ENCODE results near the gene INHBE. TPM values are rescaled to one million over a fixed set of nuclear protein-coding genes. Genes with fewer than 3 reads are reported as not detected.
"Not testable (repeated sequence)": the region's sequence is repeated elsewhere in the genome, so short reads cannot be mapped to it uniquely, and the experiment has no call there.

Gene INHBE
- total RNA-seq, 1 donor from 2014 or later: 18.0 TPM

GRCh38 chr12:57496822-57497221 lies 41.7 kb downstream of the INHBE start:
- H3K9me3 Mint-ChIP-seq (ENCODE audit: unreplicated experiment): peaks cover 7% of the 10 kb centered on the region
- peaks cover 18% of the 10 kb centered on the region for H3K4me1 Mint-ChIP-seq (ENCODE audit: low read depth, unreplicated experiment)
- DNase-seq: no peak
- H3K36me3 Mint-ChIP-seq (ENCODE audit: unreplicated experiment): peaks cover 15% of the 10 kb centered on the region
- peak overlapping the region; percentile 3 for H3K4me3 Mint-ChIP-seq (ENCODE audit: unreplicated experiment)
- peaks cover 3% of the 10 kb centered on the region for H3K27me3 Mint-ChIP-seq (ENCODE audit: unreplicated experiment)
- TF ChIP-seq CTCF (IDR thresholded peaks at IDR 0.05; ENCODE audit: partially characterized antibody, unreplicated experiment): no peak
- H3K27ac Mint-ChIP-seq (ENCODE audit: unreplicated experiment): peak overlapping the region; percentile 84

- peaks cover 18% of the 10 kb centered on the region for H3K4me1 Mint-ChIP-seq (ENCODE audit: low read depth, unreplicated experiment)
- peaks cover 3% of the 10 kb centered on the region for H3K27me3 Mint-ChIP-seq (ENCODE audit: unreplicated experiment)
- H3K4me3 Mint-ChIP-seq (ENCODE audit: unreplicated experiment): peak overlapping the region; percentile 13
- no peak for DNase-seq
- peak overlapping the region; percentile 84 for H3K27ac Mint-ChIP-seq (ENCODE audit: unreplicated experiment)
- peaks cover 19% of the 10 kb centered on the region for H3K36me3 Mint-ChIP-seq (ENCODE audit: unreplicated experiment)
- no peak for TF ChIP-seq CTCF (IDR thresholded peaks at IDR 0.05; ENCODE audit: partially characterized antibody, unreplicated experiment)
- H3K9me3 Mint-ChIP-seq (ENCODE audit: unreplicated experiment): peaks cover 9% of the 10 kb centered on the region
These were observed 42.4 kb downstream of the INHBE start for GRCh38 chr12:57497223-57498131.

GRCh38 chr12:57498132-57498502 lies 43.0 kb downstream of the INHBE start:
- Mint-ChIP-seq H3K4me1 (ENCODE audit: low read depth, unreplicated experiment) (peaks cover 16% of the 10 kb centered on the region), H3K4me3 (ENCODE audit: unreplicated experiment) (no peak overlapping the region), H3K27ac (ENCODE audit: unreplicated experiment) (peak overlapping the region; percentile 84), H3K27me3 (ENCODE audit: unreplicated experiment) (peaks cover 3% of the 10 kb centered on the region), H3K9me3 (ENCODE audit: unreplicated experiment) (peaks cover 11% of the 10 kb centered on the region), H3K36me3 (ENCODE audit: unreplicated experiment) (peaks cover 19% of the 10 kb centered on the region)
- no peak for TF ChIP-seq CTCF (IDR thresholded peaks at IDR 0.05; ENCODE audit: partially characterized antibody, unreplicated experiment)
- no peak for DNase-seq

- peaks cover 19% of the 10 kb centered on the region for H3K36me3 Mint-ChIP-seq (ENCODE audit: unreplicated experiment)
- H3K4me1 Mint-ChIP-seq (ENCODE audit: low read depth, unreplicated experiment): peaks cover 16% of the 10 kb centered on the region
- H3K27ac Mint-ChIP-seq (ENCODE audit: unreplicated experiment): peak overlapping the region; percentile 73
- no peak overlapping the region for H3K4me3 Mint-ChIP-seq (ENCODE audit: unreplicated experiment)
- peaks cover 11% of the 10 kb centered on the region for H3K9me3 Mint-ChIP-seq (ENCODE audit: unreplicated experiment)
- H3K27me3 Mint-ChIP-seq (ENCODE audit: unreplicated experiment): peaks cover 3% of the 10 kb centered on the region
- no peak for TF ChIP-seq CTCF (IDR thresholded peaks at IDR 0.05; ENCODE audit: partially characterized antibody, unreplicated experiment)
- DNase-seq: no peak
These were observed 43.5 kb downstream of the INHBE start for GRCh38 chr12:57498571-57498970.

- TF ChIP-seq CTCF (IDR thresholded peaks at IDR 0.05; ENCODE audit: partially characterized antibody, unreplicated experiment): no peak
- H3K27me3 Mint-ChIP-seq (ENCODE audit: unreplicated experiment): peaks cover 3% of the 10 kb centered on the region
- peak overlapping the region; percentile 43 for H3K27ac Mint-ChIP-seq (ENCODE audit: unreplicated experiment)
- H3K4me1 Mint-ChIP-seq (ENCODE audit: low read depth, unreplicated experiment): peaks cover 16% of the 10 kb centered on the region
- peaks cover 11% of the 10 kb centered on the region for H3K9me3 Mint-ChIP-seq (ENCODE audit: unreplicated experiment)
- H3K36me3 Mint-ChIP-seq (ENCODE audit: unreplicated experiment): peaks cover 19% of the 10 kb centered on the region
- no peak for DNase-seq
- no peak overlapping the region for H3K4me3 Mint-ChIP-seq (ENCODE audit: unreplicated experiment)
These were observed 45.1 kb downstream of the INHBE start for GRCh38 chr12:57500213-57500612.

- not testable (repeated sequence) for H3K4me3 Mint-ChIP-seq (ENCODE audit: unreplicated experiment); H3K27me3 Mint-ChIP-seq (ENCODE audit: unreplicated experiment); H3K4me1 Mint-ChIP-seq (ENCODE audit: low read depth, unreplicated experiment); DNase-seq
- Mint-ChIP-seq H3K9me3 (ENCODE audit: unreplicated experiment) (peaks cover 11% of the 10 kb centered on the region), H3K27ac (ENCODE audit: unreplicated experiment) (peak overlapping the region; percentile 67), H3K36me3 (ENCODE audit: unreplicated experiment) (peaks cover 19% of the 10 kb centered on the region)
These were observed 47.3 kb downstream of the INHBE start for GRCh38 chr12:57502311-57502969.

GRCh38 chr12:57506541-57506940 lies 51.4 kb downstream of the INHBE start:
- Mint-ChIP-seq H3K36me3 (ENCODE audit: unreplicated experiment) (peaks cover 17% of the 10 kb centered on the region), H3K4me3 (ENCODE audit: unreplicated experiment) (peak overlapping the region; percentile 46)
- H3K4me1 Mint-ChIP-seq (ENCODE audit: low read depth, unreplicated experiment): not testable (repeated sequence)

More at GRCh38 chr12:57506541-57506940, 51.4 kb downstream of the INHBE start:
- H3K9me3 Mint-ChIP-seq (ENCODE audit: unreplicated experiment); DNase-seq; H3K27me3 Mint-ChIP-seq (ENCODE audit: unreplicated experiment): not testable (repeated sequence)
- H3K27ac Mint-ChIP-seq (ENCODE audit: unreplicated experiment): peak overlapping the region; percentile 75
